Measurements from ENCODE around the gene KPNA4. TPM values are rescaled to one million over a fixed set of nuclear protein-coding genes. Genes with fewer than 3 reads are reported as not detected.
A peak's percentile ranks its signal among the peaks of the same experiment; 100 is the strongest.
"Not testable (repeated sequence)": the region's sequence is repeated elsewhere in the genome, so short reads cannot be mapped to it uniquely, and the experiment has no call there.

Gene KPNA4
- 10 to 100 TPM; 39.9 to 69.2 TPM for total RNA-seq

GRCh38 chr3:160565442-160566403, at the start of gene KPNA4:
Gene KPNA4, minus strand, starts transcription at chr3:160565571. Its CDS starts 289 bp downstream, at chr3:160565282.
- Mint-ChIP-seq H3K4me3 (peak within 1 kb of the TSS; percentile 97), H3K9me3 (no peaks in the 10 kb centered on the region), H3K27ac (peak within 1 kb of the TSS; percentile 97), H3K36me3 (ENCODE audit: low read depth) (peaks cover 47% of the 10 kb centered on the region), H3K27me3 (no peaks in the 10 kb centered on the region), H3K4me1 (peaks cover 32% of the 10 kb centered on the region)
- peak; percentile 92 for ATAC-seq (replicated peaks)

GRCh38 chr3:160613661-160614060, 48.3 kb upstream of the KPNA4 start:
- no peaks in the 10 kb centered on the region for H3K4me1 Mint-ChIP-seq
- H3K27me3 Mint-ChIP-seq = peaks cover 26% of the 10 kb centered on the region
- no peak overlapping the region for H3K27ac Mint-ChIP-seq
- no peaks in the 10 kb centered on the region for H3K36me3 Mint-ChIP-seq (ENCODE audit: low read depth)
- no peak for ATAC-seq (replicated peaks)
- H3K4me3 Mint-ChIP-seq = no peak overlapping the region
- no peaks in the 10 kb centered on the region for H3K9me3 Mint-ChIP-seq

- Mint-ChIP-seq H3K4me1 (no peaks in the 10 kb centered on the region), H3K27me3 (peaks cover 28% of the 10 kb centered on the region), H3K9me3 (no peaks in the 10 kb centered on the region), H3K36me3 (ENCODE audit: low read depth) (no peaks in the 10 kb centered on the region), H3K27ac (no peak overlapping the region), H3K4me3 (no peak overlapping the region)
- ATAC-seq (replicated peaks) = no peak
These were observed 47.2 kb upstream of the KPNA4 start for GRCh38 chr3:160612386-160613075.

- Mint-ChIP-seq H3K4me3 (no peak overlapping the region), H3K36me3 (ENCODE audit: low read depth) (no peaks in the 10 kb centered on the region), H3K4me1 (no peaks in the 10 kb centered on the region), H3K27ac (no peak overlapping the region), H3K9me3 (no peaks in the 10 kb centered on the region), H3K27me3 (peaks cover 28% of the 10 kb centered on the region)
- ATAC-seq (replicated peaks) = no peak
These were observed 45.8 kb upstream of the KPNA4 start for GRCh38 chr3:160611141-160611540.

- ATAC-seq (replicated peaks) = no peak
- Mint-ChIP-seq H3K9me3 (no peaks in the 10 kb centered on the region), H3K4me1 (no peaks in the 10 kb centered on the region), H3K36me3 (ENCODE audit: low read depth) (no peaks in the 10 kb centered on the region), H3K27me3 (peaks cover 25% of the 10 kb centered on the region), H3K4me3 (no peak overlapping the region), H3K27ac (no peak overlapping the region)
These were observed 43.5 kb upstream of the KPNA4 start for GRCh38 chr3:160608870-160609269.

GRCh38 chr3:160607826-160608225, 42.5 kb upstream of the KPNA4 start:
- Mint-ChIP-seq H3K4me3 (no peak overlapping the region), H3K4me1 (no peaks in the 10 kb centered on the region), H3K36me3 (ENCODE audit: low read depth) (no peaks in the 10 kb centered on the region), H3K9me3 (no peaks in the 10 kb centered on the region), H3K27me3 (peaks cover 21% of the 10 kb centered on the region), H3K27ac (no peak overlapping the region)
- no peak for ATAC-seq (replicated peaks)

- no peak overlapping the region for H3K4me3 Mint-ChIP-seq
- no peaks in the 10 kb centered on the region for H3K9me3 Mint-ChIP-seq
- no peaks in the 10 kb centered on the region for H3K4me1 Mint-ChIP-seq
- H3K36me3 Mint-ChIP-seq (ENCODE audit: low read depth) = no peaks in the 10 kb centered on the region
- H3K27ac Mint-ChIP-seq = no peak overlapping the region
- peaks cover 20% of the 10 kb centered on the region for H3K27me3 Mint-ChIP-seq
- ATAC-seq (replicated peaks) = no peak
These were observed 39.9 kb upstream of the KPNA4 start for GRCh38 chr3:160605315-160605714.

- not testable (repeated sequence) for H3K36me3 Mint-ChIP-seq (ENCODE audit: low read depth); H3K4me3 Mint-ChIP-seq; ATAC-seq (replicated peaks); H3K9me3 Mint-ChIP-seq; H3K4me1 Mint-ChIP-seq; H3K27ac Mint-ChIP-seq
- peaks cover 20% of the 10 kb centered on the region for H3K27me3 Mint-ChIP-seq
These were observed 38.5 kb upstream of the KPNA4 start for GRCh38 chr3:160603845-160604244.

GRCh38 chr3:160602259-160602658, 36.9 kb upstream of the KPNA4 start:
- Mint-ChIP-seq H3K27ac (no peak overlapping the region), H3K4me1 (no peaks in the 10 kb centered on the region), H3K9me3 (no peaks in the 10 kb centered on the region), H3K36me3 (ENCODE audit: low read depth) (no peaks in the 10 kb centered on the region), H3K27me3 (peaks cover 17% of the 10 kb centered on the region), H3K4me3 (no peak overlapping the region)
- no peak for ATAC-seq (replicated peaks)

GRCh38 chr3:160601288-160601687, 35.9 kb upstream of the KPNA4 start:
- Mint-ChIP-seq H3K27me3 (peaks cover 17% of the 10 kb centered on the region), H3K4me1 (no peaks in the 10 kb centered on the region), H3K4me3 (no peak overlapping the region), H3K9me3 (no peaks in the 10 kb centered on the region), H3K36me3 (ENCODE audit: low read depth) (no peaks in the 10 kb centered on the region), H3K27ac (no peak overlapping the region)
- no peak for ATAC-seq (replicated peaks)

- Mint-ChIP-seq H3K4me3 (no peak overlapping the region), H3K27me3 (peaks cover 14% of the 10 kb centered on the region), H3K27ac (no peak overlapping the region), H3K4me1 (no peaks in the 10 kb centered on the region), H3K36me3 (ENCODE audit: low read depth) (no peaks in the 10 kb centered on the region), H3K9me3 (no peaks in the 10 kb centered on the region)
- ATAC-seq (replicated peaks) = no peak
These were observed 33.5 kb upstream of the KPNA4 start for GRCh38 chr3:160598865-160599264.

GRCh38 chr3:160588023-160588422, 22.7 kb upstream of the KPNA4 start:
- no peak overlapping the region for H3K4me3 Mint-ChIP-seq
- H3K36me3 Mint-ChIP-seq (ENCODE audit: low read depth) = no peaks in the 10 kb centered on the region
- H3K4me1 Mint-ChIP-seq = no peaks in the 10 kb centered on the region
- H3K27me3 Mint-ChIP-seq = peaks cover 39% of the 10 kb centered on the region
- ATAC-seq (replicated peaks) = no peak
- H3K27ac Mint-ChIP-seq = no peak overlapping the region
- H3K9me3 Mint-ChIP-seq = no peaks in the 10 kb centered on the region

- Mint-ChIP-seq H3K9me3 (no peaks in the 10 kb centered on the region), H3K36me3 (ENCODE audit: low read depth) (no peaks in the 10 kb centered on the region), H3K27ac (no peak overlapping the region), H3K4me3 (no peak overlapping the region), H3K4me1 (no peaks in the 10 kb centered on the region), H3K27me3 (peaks cover 46% of the 10 kb centered on the region)
- no peak for ATAC-seq (replicated peaks)
These were observed 21.7 kb upstream of the KPNA4 start for GRCh38 chr3:160587105-160587504.

- Mint-ChIP-seq H3K27me3 (peaks cover 48% of the 10 kb centered on the region), H3K27ac (no peak overlapping the region), H3K9me3 (peaks cover 2% of the 10 kb centered on the region), H3K4me3 (no peak overlapping the region), H3K4me1 (no peaks in the 10 kb centered on the region), H3K36me3 (ENCODE audit: low read depth) (no peaks in the 10 kb centered on the region)
- ATAC-seq (replicated peaks) = no peak
These were observed 21.3 kb upstream of the KPNA4 start for GRCh38 chr3:160586679-160587078.

- Mint-ChIP-seq H3K4me3 (no peak overlapping the region), H3K4me1 (no peaks in the 10 kb centered on the region), H3K27ac (no peak overlapping the region), H3K9me3 (peaks cover 5% of the 10 kb centered on the region), H3K27me3 (peaks cover 47% of the 10 kb centered on the region), H3K36me3 (ENCODE audit: low read depth) (no peaks in the 10 kb centered on the region)
- ATAC-seq (replicated peaks) = no peak
These were observed 18.1 kb upstream of the KPNA4 start for GRCh38 chr3:160583451-160583850.

Data from activated T-helper 17 cell treated with anti-CD3 and anti-CD28 coated beads, Interleukin-2, amount 50 U/mL, for 72 hours (primary cell).